ENCODE data around the gene WT1.
"Not testable (repeated sequence)": the region's sequence is repeated elsewhere in the genome, so short reads cannot be mapped to it uniquely, and the experiment has no call there.

The WT1 gene

DNA sequence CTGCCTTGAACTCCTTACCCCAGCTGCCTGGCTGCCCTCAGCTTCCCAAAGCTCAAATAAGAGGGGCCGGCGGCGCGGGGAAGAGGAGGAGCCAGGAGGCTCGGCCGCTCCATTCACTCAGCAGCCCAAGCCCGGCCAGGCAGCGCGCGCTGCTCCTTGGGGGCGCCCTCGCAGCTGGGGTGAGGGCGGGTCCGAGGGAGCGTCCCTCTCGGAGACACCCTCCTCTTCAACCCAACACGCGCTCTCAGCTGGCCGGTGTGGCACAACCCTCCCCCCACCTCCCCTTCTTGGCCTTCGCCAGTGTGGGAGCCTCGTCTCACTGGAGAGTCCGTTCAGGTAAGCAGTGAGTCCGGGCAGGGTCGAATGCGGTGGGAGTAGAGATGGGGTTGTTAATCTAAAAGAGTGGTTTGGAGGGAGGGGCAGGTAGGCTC lies at the start of gene WT1:
Gene WT1, minus strand, starts transcription at position 29 of the 431 bp plus-strand sequence.
- FAIRE-seq = no peak
- no peak for DNase-seq (ENCODE audit: insufficient read length, low spot score)

DNA sequence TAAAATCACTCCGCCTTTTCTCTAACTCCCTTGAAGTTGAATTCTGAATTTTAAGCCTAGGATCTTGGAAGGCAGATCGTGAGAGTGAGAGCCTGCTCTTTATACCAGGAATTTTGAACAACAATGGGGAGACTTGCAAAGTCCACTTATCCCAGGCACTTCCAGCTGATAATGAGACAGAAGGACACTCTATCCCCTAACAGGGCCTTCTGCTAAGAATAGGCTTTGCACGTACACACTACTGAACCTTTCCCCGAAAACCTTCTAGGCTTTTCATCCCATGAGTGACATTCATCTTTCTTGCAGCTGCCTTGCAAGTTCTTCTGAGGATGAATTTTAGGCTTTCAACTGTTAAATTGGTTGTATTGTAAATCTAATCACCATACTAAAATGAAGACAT lies 44.0 kb upstream of the WT1 start:
- FAIRE-seq = no peak
- no peak for DNase-seq (ENCODE audit: insufficient read length, low spot score)

DNA sequence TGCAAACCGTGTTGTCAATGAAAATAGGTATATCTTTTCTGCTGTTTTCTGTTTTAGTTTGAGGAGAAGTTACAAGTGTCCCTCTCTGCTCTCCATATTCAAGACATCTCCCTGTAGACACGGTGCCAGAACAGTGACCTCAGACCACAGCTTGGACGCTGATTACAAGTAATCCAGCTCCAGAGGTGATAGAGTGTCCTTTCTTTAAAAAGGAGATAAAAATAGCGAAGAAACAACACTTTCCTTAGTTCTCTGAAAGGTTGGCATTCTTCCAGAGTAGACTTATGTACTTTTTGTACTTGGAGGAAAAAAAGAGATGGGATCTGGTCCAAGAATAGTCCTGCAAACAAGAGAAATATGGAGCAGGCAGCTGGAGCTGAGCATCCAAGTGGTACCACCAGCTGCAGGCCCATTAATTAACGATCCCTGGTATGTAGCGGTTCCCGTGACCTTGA lies 43.0 kb upstream of the WT1 start:
- FAIRE-seq (no peak), DNase-seq (ENCODE audit: insufficient read length, low spot score) (no peak)

DNA sequence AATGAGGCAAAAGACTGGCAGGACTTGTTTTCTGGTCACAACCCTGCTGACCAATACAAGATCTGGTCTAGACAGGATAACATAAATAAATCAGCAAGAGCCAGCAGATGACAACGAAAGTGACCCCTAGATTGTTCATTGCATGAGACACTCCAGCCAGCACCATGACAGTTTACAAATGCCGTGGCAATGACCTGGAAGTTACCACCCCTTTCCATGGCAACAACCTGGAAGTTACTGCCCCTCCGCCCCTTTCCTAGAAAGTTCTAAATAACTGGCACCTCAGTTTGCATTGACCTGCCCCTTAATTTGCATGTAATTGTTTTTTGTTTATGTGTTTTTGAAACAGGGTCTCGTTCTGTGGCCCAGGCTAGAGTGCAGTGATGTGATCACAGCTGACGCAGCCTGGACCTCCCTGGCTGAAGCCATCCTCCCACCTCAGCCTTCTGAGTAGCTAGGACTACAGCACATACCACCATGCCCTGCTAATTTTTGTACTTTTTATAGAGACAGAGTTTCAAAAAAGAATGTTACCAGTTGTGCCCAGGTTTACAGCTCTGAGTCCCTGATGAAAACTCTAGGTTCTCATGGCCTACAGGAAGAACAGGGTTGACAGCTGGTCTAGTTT lies 38.1 kb upstream of the WT1 start:
- no peak for FAIRE-seq
- no peak for DNase-seq (ENCODE audit: insufficient read length, low spot score)

DNA sequence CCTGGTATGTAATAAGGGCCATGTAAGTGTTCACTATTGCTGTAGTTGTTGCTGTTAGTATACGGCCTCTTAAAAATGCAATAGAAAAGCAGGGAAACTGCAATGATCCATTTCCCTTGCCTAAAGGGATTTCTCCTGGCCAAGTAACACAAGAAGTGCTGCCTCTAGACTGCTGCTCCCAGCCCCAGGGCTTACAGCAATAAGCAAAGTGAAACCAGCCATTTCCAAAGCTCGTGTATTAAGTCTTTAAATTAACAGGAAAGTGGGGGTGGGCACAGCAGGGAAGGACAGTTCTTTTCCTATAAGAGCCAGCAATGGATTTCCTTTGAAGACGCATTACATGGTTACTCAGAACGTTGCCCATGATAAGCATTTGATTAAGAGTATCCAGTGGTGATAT lies 36.9 kb upstream of the WT1 start:
- FAIRE-seq (no peak), DNase-seq (ENCODE audit: insufficient read length, low spot score) (no peak)

DNA sequence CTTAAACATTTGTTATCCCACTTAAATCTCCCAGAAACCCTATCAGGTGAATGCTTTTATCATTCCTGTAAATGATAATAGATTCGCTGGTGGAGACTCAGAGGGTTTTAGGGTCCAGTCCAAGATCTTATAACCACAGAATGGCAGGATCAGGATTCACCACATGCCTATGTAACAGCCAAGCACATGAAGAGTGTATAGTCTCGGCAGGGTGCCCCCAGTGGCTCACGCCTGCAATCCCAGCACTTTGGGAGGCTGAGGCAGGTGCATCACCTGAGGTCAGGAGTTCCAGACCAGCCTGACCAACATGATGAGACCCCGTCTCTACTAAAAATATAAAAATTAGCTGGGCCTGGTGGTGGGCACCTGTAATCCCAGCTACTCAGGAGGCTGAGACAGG lies 36.2 kb upstream of the WT1 start:
- not testable (repeated sequence) for FAIRE-seq; DNase-seq (ENCODE audit: insufficient read length, low spot score)

DNA sequence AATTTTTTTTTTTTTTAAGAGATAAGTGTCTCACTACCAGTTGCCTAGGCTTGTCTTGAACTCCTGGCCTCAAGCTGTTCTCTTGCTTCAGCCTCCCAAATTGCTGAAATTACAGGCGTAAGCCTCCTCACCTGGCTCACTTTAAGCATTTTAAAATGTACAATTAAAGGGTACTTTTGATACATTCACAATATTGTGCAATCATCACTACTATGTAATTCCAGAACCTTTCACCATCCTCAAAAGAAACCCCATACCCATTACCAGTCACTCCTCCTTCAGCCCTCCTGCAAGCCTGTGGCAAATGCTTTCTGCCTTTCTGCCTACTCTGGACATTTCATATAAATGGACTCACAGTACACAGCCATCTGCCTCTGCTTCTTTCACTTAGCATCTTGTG lies 34.5 kb upstream of the WT1 start:
- DNase-seq (ENCODE audit: insufficient read length, low spot score) (no peak), FAIRE-seq (no peak)

DNA sequence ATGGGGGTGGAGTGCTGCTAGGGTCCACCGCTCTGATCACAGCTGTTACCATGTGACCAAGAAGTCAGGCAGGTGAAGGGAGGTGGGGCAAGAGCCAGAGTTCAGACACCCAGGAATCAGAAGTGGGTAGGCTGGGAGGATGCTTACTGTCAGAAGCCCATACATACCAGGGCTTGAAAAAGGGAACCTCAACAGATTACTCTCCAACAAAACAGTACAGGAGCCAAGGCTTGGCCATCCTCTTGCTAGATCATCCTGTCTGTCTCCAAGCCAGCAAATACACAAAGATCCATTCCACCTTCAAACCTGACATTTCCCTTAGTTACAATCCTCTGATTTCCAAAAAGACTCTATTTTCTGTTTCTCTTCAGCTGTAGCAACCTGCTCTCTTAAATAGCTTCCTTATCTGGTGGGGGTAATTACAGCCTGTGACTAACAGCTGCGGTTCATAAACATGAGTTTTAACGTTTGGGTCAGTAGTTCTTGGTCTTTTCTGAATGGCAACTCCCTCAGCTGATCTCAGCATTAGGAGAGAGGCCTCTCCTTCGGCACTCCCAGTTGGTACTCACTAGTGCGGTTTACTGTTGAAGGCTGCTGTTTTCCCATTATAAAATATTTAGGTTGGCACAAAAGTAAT lies 31.1 kb upstream of the WT1 start:
- FAIRE-seq = no peak
- DNase-seq (ENCODE audit: insufficient read length, low spot score) = no peak

DNA sequence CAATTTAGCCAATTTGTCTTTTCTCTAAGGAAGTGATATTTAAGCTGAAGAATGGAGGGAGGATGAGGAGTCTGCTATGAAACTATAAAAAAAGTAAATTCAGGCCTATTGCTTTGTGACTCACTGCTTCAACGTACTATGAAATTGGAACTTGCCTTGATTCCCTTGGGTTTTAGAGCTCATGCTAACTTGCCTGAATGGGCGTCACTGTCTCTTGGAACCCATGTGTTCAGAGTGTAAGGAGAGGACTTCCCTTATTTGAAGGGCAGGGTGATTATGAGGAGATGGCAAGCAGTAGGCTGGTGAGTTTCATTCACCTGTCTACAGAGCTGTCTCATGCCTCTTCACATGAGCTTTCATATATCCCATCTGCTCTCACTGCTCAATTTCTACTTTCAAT lies 28.7 kb upstream of the WT1 start:
- FAIRE-seq (no peak), DNase-seq (ENCODE audit: insufficient read length, low spot score) (no peak)

DNA sequence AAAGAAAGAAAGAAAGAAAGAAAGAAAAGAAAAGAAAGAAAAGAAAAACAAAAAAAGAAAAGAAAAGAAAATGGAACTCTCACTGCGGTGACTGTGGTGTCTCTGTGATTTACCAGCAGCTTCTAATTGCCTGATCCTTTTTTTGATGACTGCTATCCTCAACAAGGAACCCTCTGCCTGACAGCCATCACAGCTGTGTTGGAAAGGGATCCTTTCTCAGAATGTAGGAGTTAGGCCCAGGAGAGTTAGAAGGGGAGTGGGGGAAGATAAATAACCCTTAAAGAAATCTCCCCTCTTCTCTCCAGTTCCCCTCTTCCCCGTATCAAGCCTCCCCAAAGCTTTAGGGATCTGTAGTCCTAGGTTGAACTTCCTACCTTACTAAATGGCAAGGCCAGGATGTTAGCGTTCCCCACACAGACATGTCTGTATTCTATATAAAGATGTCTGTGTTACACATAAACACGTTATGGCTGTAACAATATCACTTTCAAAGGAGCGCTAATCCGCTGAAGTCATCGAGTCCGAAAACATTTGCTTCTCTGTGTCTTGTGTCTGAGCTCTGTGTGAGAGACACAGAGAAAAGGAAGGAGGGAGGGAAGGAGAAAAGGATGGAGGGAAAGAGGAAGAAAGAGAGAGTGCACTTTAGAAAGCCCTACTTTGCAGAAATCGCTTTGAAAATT lies 26.8 kb upstream of the WT1 start:
- FAIRE-seq (no peak), DNase-seq (ENCODE audit: insufficient read length, low spot score) (no peak)

DNA sequence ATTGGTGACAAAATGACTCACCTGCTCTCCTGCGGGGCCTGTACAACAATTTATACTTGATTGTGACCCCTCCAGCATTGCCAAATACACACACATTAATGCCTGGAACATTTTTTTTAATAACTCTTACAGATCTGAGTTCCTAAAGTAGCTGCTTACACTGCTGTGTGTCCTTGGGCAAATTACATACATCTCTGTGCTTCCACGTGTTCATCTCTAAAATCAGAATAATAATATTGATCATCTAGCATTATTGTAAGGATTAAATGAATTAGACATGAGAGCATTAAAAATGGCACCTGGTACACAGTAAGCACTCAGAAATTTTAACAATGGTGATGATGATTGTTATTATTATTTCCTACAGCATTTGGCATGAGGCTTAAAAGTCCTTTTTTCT lies 21.5 kb upstream of the WT1 start:
- DNase-seq (ENCODE audit: insufficient read length, low spot score) = no peak
- FAIRE-seq = no peak

DNA sequence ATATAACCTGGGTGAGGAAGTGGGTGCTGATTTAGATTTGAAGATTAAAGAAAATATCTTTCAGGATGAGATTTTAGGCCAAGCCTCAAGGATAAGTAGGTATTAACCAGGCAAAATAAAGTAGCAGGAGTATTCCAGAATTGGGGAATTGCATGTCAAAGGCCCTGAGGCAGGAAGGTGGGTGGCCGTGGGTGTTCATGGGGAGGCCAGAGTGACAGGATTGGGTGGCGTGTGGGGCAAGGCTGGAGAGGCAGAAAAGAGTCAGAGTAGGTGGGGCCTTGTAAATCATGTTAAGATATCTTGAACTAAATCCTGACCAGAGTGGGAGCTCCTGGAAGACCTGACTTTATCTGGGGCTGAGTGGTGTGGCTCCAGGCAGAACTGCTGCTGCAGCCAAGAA lies 19.7 kb upstream of the WT1 start:
- no peak for DNase-seq (ENCODE audit: insufficient read length, low spot score)
- no peak for FAIRE-seq

DNA sequence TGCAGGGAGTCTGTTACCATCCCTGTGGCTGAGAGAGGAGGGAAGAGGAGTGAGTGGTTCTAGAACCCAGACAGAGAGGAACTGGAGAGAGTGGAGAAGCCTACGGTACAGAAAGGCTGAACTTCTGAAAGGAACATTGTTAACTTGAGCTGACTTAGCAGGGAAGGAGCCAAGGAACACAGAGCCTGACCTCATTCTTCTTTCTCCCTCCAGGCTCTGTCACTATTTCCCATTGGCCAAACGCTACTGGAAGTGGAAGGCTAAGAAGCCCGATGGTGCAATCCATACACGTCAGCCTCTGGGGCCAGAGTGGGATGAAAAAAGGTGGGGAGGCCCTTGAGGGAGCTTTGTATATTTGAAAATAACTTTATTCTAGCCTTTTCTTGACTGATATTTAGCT lies 16.5 kb upstream of the WT1 start:
- FAIRE-seq (no peak), DNase-seq (ENCODE audit: insufficient read length, low spot score) (no peak)

DNA sequence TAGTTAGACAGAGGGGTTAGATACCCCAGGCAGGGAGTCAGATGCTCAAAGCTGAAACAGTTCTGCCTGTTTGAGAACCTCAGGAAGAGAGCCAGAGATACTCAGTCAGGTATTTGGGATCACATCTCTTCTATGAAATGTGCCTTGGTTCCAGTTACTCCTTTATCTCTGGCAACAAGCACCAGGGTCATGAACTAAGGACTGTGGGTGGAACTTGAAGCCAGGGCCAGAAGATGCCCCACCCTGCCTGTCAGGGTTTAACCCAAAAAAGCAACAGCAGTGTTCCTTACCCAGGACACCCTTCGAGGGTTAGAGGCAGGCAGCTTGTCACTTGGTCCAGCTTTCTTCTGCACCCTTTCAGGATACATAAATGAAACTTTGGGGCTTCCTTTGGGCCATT lies 15.0 kb upstream of the WT1 start:
- no peak for DNase-seq (ENCODE audit: insufficient read length, low spot score)
- FAIRE-seq = no peak

DNA sequence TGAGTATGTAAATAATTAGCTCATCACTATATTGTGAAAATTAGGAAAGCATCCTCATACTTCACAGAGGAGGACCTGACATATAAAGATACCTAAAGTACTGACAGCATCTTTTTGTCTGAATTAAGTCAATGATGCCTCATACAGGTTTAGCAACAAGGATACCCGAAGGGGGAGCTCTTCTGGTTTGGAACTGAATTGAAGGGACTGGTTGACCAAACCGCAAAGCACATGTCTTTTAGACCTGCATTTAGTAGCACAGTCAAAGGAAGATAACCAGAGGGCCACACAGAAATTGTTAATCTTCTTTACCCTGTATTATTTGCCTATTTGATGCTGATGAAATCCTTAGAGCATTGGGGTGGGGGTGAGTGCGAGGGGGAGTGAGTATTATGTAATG lies 12.9 kb upstream of the WT1 start:
- FAIRE-seq (no peak), DNase-seq (ENCODE audit: insufficient read length, low spot score) (no peak)

DNA sequence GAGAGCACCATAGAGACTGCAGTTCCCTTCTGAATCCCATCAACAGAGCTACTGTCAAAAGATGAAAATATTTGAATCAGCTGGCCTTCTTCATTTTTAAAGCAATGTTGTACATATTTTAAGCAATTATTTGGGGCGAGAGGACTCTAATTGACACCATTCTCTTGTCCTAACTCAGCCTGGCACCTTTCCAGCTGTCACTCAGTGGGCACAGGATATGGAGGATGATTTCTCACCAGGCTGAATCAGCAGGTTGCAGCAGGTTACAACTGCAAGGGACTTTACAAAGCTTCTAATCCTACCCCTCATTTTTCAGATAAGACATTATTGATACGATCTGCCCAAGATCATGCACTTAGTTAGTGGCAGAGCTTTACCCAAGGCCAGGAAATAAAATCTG lies 11.9 kb upstream of the WT1 start:
- FAIRE-seq (no peak), DNase-seq (ENCODE audit: insufficient read length, low spot score) (no peak)

DNA sequence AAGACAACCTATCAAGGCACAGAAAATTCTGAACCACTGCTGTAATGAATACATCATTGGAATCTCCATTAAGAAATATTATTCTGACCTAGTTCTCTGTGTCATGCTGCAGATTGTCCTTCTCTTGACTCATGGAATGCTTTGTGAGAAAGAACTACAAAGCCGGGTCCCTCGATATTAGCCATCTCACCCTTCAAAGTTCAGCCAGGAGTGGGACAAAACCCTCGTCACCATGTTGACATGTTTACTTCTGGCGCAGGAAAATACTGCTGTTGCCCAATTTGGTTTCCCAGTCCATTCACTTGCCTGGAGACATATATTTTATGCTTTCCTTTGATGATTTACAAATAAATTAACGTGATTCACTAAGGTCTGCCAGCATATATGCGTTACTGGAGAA lies 10.9 kb upstream of the WT1 start:
- DNase-seq (ENCODE audit: insufficient read length, low spot score) (no peak), FAIRE-seq (no peak)

DNA sequence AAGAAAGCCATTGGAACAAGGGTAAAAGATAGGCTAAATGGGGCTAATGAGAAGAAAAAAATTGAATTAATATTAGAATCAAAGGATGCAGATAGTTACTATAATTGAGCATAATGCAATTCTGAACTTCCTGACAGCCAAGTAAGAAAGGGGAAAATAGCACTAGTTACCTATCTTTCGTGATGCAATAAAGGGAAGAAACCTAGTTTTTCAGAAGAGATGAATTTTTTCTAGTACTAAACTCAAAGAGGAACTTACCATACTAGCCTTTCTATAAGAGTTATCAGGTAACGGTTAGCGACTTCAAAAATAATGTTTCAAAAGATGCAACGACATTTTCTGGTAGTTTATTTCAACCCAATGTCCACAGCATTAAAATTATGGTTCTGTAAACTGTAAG lies 8.8 kb upstream of the WT1 start:
- DNase-seq (ENCODE audit: insufficient read length, low spot score) (no peak), FAIRE-seq (no peak)

DNA sequence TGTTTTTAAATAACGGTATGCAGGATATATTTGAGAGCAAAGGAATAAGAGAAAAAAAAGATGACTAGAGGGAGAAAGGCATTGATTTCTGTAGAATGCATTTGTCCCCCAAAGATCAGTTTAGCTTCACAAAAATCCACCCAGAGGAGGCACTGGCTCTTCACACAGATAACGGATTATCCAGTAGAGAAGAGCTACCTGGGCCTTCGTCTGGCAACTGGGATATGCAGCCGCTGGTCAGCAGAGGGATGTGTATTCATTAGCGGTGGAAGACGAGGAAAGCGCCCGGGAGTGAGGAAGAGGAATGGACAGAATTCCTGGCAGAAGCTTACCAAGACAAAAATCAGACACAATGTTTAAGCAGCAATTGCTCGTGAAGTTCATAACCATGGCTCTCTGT lies 5.6 kb upstream of the WT1 start:
- DNase-seq (ENCODE audit: insufficient read length, low spot score) (no peak), FAIRE-seq (no peak)

DNA sequence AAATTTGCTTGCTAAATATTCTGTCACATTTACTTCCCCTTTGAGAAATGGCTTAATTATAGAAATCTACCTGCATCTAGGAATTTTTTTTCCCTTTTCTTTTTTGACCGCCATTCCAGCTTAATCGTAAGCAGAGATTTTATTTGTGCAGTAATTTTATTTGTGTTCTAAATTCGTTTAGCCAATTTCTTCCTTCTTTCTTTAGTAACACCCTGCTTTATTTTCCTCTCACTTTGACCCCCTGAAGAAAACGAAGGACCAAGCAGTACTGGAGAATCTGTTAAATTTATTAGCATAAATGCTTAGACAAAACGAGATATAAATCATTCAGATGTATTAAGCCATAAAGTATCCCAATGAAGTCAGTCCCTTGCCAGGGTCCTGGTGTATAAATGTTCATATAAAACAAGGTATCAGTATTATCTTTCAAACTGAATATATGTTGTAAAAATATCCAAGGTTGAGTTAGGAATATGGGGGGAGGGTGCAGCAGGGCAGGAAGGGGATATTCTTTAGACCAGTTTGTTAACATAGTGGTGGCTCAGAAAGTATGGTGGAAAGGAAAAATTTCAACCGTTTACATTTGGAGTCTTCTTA lies 5.1 kb upstream of the WT1 start:
- FAIRE-seq = no peak
- no peak for DNase-seq (ENCODE audit: insufficient read length, low spot score)

DNA sequence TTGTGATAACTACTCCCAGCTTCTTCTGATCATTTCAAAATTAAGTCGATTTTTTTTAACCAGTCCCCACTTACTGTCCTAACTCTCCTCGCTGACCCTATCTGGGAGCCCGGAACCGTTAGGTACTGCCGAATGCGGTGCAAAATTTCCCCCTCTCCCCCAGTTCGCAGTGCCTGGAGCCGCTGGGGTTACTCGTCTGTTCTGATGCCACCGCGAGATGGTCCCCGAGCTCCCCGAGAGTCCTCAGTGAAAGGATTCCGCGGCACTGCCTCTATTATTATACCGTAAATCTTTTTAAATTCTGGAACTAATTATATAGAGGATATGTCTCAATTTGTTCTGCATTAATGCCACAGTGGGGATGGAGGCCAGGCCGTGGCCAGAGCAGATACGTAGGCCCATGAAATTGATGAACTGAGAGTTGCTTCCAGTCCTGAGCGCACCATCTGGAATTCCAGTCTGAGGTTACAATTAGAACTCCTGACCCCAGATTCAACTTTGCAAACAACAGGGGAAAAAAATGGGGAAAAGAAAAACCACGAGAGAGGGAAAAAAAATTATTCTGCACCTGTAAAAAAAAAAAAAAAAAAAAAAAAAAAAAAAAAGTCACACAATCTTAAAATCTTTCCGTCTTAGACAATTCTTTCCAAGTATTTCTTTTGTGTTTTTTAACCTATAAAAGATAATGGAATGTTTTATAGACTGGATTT lies 4.3 kb upstream of the WT1 start:
- DNase-seq (ENCODE audit: insufficient read length, low spot score) (no peak), FAIRE-seq (no peak)

Data from GM19239 (cell line).